Left colon (tissue), 2 donors: ENCODE measurements around the gene CST8. TPM values are rescaled to one million over a fixed set of nuclear protein-coding genes. Genes with fewer than 3 reads are reported as not detected.

Experiments
- ATAC-seq: fragments of 200-7000 bp; cut with Tn5 transposase; one replicate; pipeline ENCODE4 v1.9.1; 2020; ENCODE audit warnings: mild to moderate bottlenecking, moderate library complexity
- DNase-seq, 2 donors: peaks; one replicate each; pipeline ENCODE4 v3.0.0-alpha.2; 2020
- intact Hi-C, 2 donors: fragments of 100-400 bp; cut with DNase I in 1 of 2; cut with micrococcal nuclease in 1 of 2; formaldehyde crosslinking; loops; one replicate each; pipeline versions ENCODE4 v1.11.2 to v1.14.0; 2022; cut with DNase I, micrococcal nuclease
- total RNA-seq, 2 donors: library from RNA; stranded (reverse); fragmentation: NEBNext Ultra II Directional; extraction: Animal tissue kit (Norgen Biotek cat#: 25700); gene quantifications; one replicate each; pipeline ENCODE4 v1.2.1, GENCODE V29; 2021
- donor health status: DM: no; HTN: no; CAD: no.
- donor health status: DM: yes; HTN: yes; CAD: no.

The CST8 gene
- total RNA-seq, 2 donors from 2014 or later, result not detected

DNA sequence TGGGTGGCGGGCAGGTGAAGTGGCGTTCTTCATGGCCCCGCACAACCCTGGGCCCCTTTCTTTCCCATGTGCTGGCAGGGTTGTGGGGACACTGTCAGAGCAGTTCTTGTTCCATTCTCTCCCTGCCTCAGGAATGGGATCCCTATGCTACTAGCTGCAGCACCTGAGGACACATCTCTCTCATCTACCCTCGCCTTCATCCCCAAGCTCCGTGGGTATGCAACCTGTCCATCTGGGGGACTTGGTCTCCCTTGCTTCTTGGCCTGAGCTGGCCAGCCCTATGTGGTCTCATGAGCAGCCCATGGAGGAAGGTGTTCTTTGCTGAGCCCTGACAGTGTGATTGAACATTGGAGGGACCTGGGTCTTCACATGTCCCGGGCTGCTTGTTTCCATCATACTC, 53.2 kb downstream of the CST8 start:
- no peak for DNase-seq
- intact Hi-C loops, result no loop called here
- ATAC-seq, result no peak

Other genes starting within 250 kb of the CST8 start
- 10 to 100 TPM in 1 of 2 donors, 1 to 10 TPM in 1; 8.5 to 10.0 TPM for gene NXT1, start 140.3 kb upstream of the CST8 start, total RNA-seq
- 10 to 100 TPM in 1 of 2 donors, 1 to 10 TPM in 1; 8.3 to 10.2 TPM for gene GZF1, start 128.9 kb upstream of the CST8 start, total RNA-seq
- 1 to 10 TPM; 7.9 to 8.5 TPM for gene NAPB, start 69.6 kb upstream of the CST8 start, total RNA-seq
- not detected for gene CSTL1, start 51.4 kb upstream of the CST8 start, total RNA-seq
- gene CST11, start 38.2 kb upstream of the CST8 start, total RNA-seq, result not detected
- gene CST9L, start 77.4 kb downstream of the CST8 start, total RNA-seq, result not detected
- gene CST9, start 114.8 kb downstream of the CST8 start, total RNA-seq, result not detected
- 1,000 to 10,000 TPM in 1 of 2 donors, 100 to 1,000 TPM in 1; 863 to 1,131 TPM for gene CST3, start 146.8 kb downstream of the CST8 start, total RNA-seq
- not detected for gene CST4, start 197.9 kb downstream of the CST8 start, total RNA-seq